SU-DHL-6 (cell line): ENCODE data around the gene EPS8.

ENCODE experiments used
- H2AFZ ChIP-seq: fragments of 200-600 bp; sonication (generic); 2 replicates; pipeline ENCODE4 v1.6.1; 2014; ENCODE audit warnings: low read depth, mild to moderate bottlenecking, moderate library complexity, mixed read lengths, antibody characterized with exemption, low read length; ENCODE audit not compliant: severe bottlenecking
- H3F3A ChIP-seq: fragments of 200-600 bp; shearing (Covaris generic); 2 replicates; pipeline ENCODE4 v1.6.0; 2016; ENCODE audit warnings: antibody characterized with exemption, mild to moderate bottlenecking; ENCODE audit not compliant: insufficient read depth
- H3K27ac ChIP-seq: fragments of 200-600 bp; sonication (generic); 2 replicates; pipeline ENCODE4 v1.5.1; 2016; ENCODE audit warnings: low read depth, mild to moderate bottlenecking, low read length, moderate library complexity, mixed read lengths
- H3K27me3 ChIP-seq: fragments of 200-600 bp; sonication (generic), shearing (Covaris generic); 2 replicates; pipeline ENCODE4 v1.6.0; 2014; ENCODE audit warnings: mild to moderate bottlenecking, low read length
- H3K36me3 ChIP-seq: fragments of 200-600 bp; sonication (generic); 2 replicates; pipeline ENCODE4 v1.6.1; 2014; ENCODE audit warnings: mild to moderate bottlenecking, low read length, mixed read lengths
- H3K4me2 ChIP-seq: fragments of 300-600, 200-600 bp; shearing (Covaris generic), sonication (generic); 2 replicates; pipeline ENCODE4 v1.6.0; 2014; ENCODE audit warnings: low read length, low read depth, mild to moderate bottlenecking; ENCODE audit not compliant: poor library complexity, severe bottlenecking
- H3K4me3 ChIP-seq: fragments of 200-600 bp; sonication (generic); 2 replicates; pipeline ENCODE4 v1.5.1; 2014; ENCODE audit warnings: antibody characterized with exemption, low read length, mild to moderate bottlenecking, mixed read lengths; ENCODE audit not compliant: insufficient read depth, poor library complexity, severe bottlenecking
- H3K79me2 ChIP-seq: fragments of 200-600 bp; sonication (generic); 2 replicates; pipeline ENCODE4 v1.6.1; 2014; ENCODE audit warnings: mild to moderate bottlenecking, low read length, moderate library complexity; ENCODE audit not compliant: insufficient read depth
- H3K9ac ChIP-seq: fragments of 200-600 bp; sonication (generic); 2 replicates; pipeline ENCODE4 v1.7.0; 2014; ENCODE audit warnings: mild to moderate bottlenecking, low read length
- H3K9me2 ChIP-seq: fragments of 200-600 bp; sonication (generic); replicated peaks from 2 replicates; pipeline ENCODE4 v1.6.1; 2014; ENCODE audit warnings: low read length; ENCODE audit not compliant: insufficient read depth
- H3K9me3 ChIP-seq: fragments of 200-600 bp; sonication (generic); 2 replicates; pipeline ENCODE4 v1.6.1; 2014; ENCODE audit warnings: low read length, mixed read lengths; ENCODE audit not compliant: insufficient read depth
- H4K20me1 ChIP-seq: fragments of 200-600 bp; sonication (generic); 2 replicates; pipeline ENCODE4 v1.6.1; 2014; ENCODE audit warnings: low read depth, mild to moderate bottlenecking, antibody characterized with exemption, low read length, moderate library complexity, mixed read lengths
- EZH2phosphoT487 ChIP-seq: fragments of 200-600 bp; sonication (generic), shearing (Covaris generic); conservative IDR thresholded peaks from 2 replicates; pipeline ENCODE4 v1.6.1; 2018; ENCODE audit warnings: mild to moderate bottlenecking, antibody characterized with exemption, low read length, moderate library complexity, mixed read lengths
- TF ChIP-seq, protein P1 (sequence below): fragments of 200-600 bp; sonication (generic); IDR thresholded peaks from one replicate; pipeline ENCODE4 v1.5.1; 2017; ENCODE audit warnings: antibody characterized with exemption, mild to moderate bottlenecking, low read length, moderate library complexity; ENCODE audit not compliant: insufficient read depth, poor library complexity, severe bottlenecking

EPS8 gene

GRCh38 chr12:15797818-15798217 lies 8.6 kb upstream of the EPS8 start:
- Histone ChIP-seq H3K36me3 (no peaks in the 10 kb centered on the region), H3K27ac (no peak overlapping the region), H3K9me2 (no peaks in the 10 kb centered on the region), H2AFZ (no peak overlapping the region), H3F3A (no peaks in the 10 kb centered on the region; the same call in 1 of the 2 replicates), H3K4me3 (no peak overlapping the region), H3K79me2 (no peaks in the 10 kb centered on the region), H3K4me2 (no peak overlapping the region), H4K20me1 (no peaks in the 10 kb centered on the region), H3K9ac (no peak overlapping the region), H3K9me3 (no peaks in the 10 kb centered on the region), H3K27me3 (no peaks in the 10 kb centered on the region)
- TF ChIP-seq EZH2phosphoT487 = no peak
- TF ChIP-seq, protein P1, sequence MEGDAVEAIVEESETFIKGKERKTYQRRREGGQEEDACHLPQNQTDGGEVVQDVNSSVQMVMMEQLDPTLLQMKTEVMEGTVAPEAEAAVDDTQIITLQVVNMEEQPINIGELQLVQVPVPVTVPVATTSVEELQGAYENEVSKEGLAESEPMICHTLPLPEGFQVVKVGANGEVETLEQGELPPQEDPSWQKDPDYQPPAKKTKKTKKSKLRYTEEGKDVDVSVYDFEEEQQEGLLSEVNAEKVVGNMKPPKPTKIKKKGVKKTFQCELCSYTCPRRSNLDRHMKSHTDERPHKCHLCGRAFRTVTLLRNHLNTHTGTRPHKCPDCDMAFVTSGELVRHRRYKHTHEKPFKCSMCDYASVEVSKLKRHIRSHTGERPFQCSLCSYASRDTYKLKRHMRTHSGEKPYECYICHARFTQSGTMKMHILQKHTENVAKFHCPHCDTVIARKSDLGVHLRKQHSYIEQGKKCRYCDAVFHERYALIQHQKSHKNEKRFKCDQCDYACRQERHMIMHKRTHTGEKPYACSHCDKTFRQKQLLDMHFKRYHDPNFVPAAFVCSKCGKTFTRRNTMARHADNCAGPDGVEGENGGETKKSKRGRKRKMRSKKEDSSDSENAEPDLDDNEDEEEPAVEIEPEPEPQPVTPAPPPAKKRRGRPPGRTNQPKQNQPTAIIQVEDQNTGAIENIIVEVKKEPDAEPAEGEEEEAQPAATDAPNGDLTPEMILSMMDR = no peak

DNA sequence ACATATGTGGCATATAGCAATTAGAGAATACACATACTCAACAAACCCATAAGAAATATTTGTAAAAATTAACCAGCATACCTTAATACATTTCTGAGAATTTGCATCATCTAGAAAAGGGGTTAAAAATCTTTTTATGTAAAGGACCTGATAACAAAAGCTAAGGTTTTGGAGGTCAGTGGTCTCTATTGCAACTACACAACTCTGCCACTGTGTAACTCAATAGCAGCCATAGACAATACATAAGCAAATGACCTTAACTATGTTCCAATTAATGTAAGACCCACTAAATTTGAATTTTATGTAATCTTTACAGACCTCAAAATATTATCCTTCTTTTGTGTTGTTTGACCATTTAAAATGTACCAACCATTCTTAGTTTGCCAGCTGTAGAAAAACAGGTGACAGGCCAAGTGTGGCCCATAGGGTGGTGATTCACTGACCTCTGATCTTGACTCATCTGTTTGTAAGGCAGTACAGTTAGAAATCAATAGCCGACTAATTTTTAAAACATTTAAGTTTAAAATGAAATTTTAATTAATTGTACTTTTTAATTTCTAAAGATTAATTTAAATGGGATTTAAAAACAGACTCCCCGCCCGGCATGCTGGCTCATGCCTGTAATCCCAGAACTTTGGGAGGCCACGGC lies 7.4 kb upstream of the EPS8 start:
- Histone ChIP-seq H3F3A (no peaks in the 10 kb centered on the region; the same call in 1 of the 2 replicates), H3K79me2 (no peaks in the 10 kb centered on the region), H3K4me2 (no peak overlapping the region), H3K27ac (no peak overlapping the region), H3K27me3 (no peaks in the 10 kb centered on the region), H3K4me3 (no peak overlapping the region), H3K9me2 (no peaks in the 10 kb centered on the region), H3K9ac (no peak overlapping the region), H4K20me1 (no peaks in the 10 kb centered on the region), H2AFZ (no peak overlapping the region), H3K9me3 (no peaks in the 10 kb centered on the region), H3K36me3 (no peaks in the 10 kb centered on the region)
- TF ChIP-seq EZH2phosphoT487 = no peak
- TF ChIP-seq, protein P1 = no peak

DNA sequence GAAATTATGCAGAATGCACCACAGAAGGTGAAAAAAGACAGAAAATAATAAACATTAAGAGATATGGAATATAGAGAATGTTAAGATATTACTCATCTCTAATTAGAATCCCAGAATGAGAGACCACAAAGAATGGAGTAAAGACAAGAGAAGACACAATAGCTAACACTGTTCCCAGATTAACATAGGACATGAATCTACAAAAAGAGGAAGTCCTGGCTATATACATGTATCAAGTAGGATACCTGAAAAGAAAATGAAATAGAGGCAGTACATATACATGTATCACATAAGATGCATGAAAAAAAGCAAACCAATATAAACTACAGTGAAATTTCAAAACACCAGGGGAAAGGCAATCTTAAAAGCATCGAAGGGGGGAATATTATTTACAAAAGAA lies 5.6 kb upstream of the EPS8 start:
- no peak overlapping the region for H2AFZ ChIP-seq

More for the DNA sequence above, 5.6 kb upstream of the EPS8 start:
- H3F3A ChIP-seq = no peaks in the 10 kb centered on the region; the same call in 1 of the 2 replicates
- H3K4me3 ChIP-seq = no peak overlapping the region
- no peaks in the 10 kb centered on the region for H3K36me3 ChIP-seq
- no peak overlapping the region for H3K4me2 ChIP-seq
- H3K9me2 ChIP-seq = no peaks in the 10 kb centered on the region
- no peaks in the 10 kb centered on the region for H3K27me3 ChIP-seq
- H3K79me2 ChIP-seq = no peaks in the 10 kb centered on the region
- H3K9me3 ChIP-seq = no peaks in the 10 kb centered on the region
- no peak overlapping the region for H3K9ac ChIP-seq
- TF ChIP-seq, protein P1 = no peak
- TF ChIP-seq EZH2phosphoT487 = no peak
- no peak overlapping the region for H3K27ac ChIP-seq
- no peaks in the 10 kb centered on the region for H4K20me1 ChIP-seq
